Calu3 (cell line): ENCODE results near the gene COL4A5. TPM values are rescaled to one million over a fixed set of nuclear protein-coding genes. Genes with fewer than 3 reads are reported as not detected.

Experiments
- BruUV-seq: library from RNA; stranded (reverse); fragments of 400-500 nt; replicated peaks from 2 replicates; lab custom pipeline; 2021; lab: Mats Ljungman, UMichigan
- CTCF ChIA-PET: fragments of 300-600 bp; sonication (Branson Sonifier 250); formaldehyde crosslinking; loops from one replicate; lab custom pipeline; 2022; ENCODE audit warnings: antibody characterized with exemption; lab: Charles Lee
- DNase-seq: peaks from one replicate; pipeline ENCODE4 v3.0.0; 2022
- H3K27ac Mint-ChIP-seq: one replicate; pipeline ENCODE4 v1.8.0; 2022; ENCODE audit warnings: mixed read lengths; ENCODE audit not compliant: unreplicated experiment
- H3K27me3 Mint-ChIP-seq: one replicate; pipeline ENCODE4 v1.8.0; 2022; ENCODE audit warnings: mixed read lengths; ENCODE audit not compliant: unreplicated experiment
- H3K36me3 Mint-ChIP-seq: one replicate; pipeline ENCODE4 v1.8.0; 2022; ENCODE audit warnings: mild to moderate bottlenecking, moderate library complexity, mixed read lengths; ENCODE audit not compliant: insufficient read depth, unreplicated experiment
- H3K4me1 Mint-ChIP-seq: one replicate; pipeline ENCODE4 v1.8.0; 2022; ENCODE audit warnings: mild to moderate bottlenecking, low read depth, mixed read lengths; ENCODE audit not compliant: unreplicated experiment
- H3K4me3 Mint-ChIP-seq: one replicate; pipeline ENCODE4 v1.8.0; 2022; ENCODE audit warnings: mild to moderate bottlenecking, low read depth, moderate library complexity, mixed read lengths; ENCODE audit not compliant: unreplicated experiment
- H3K9me3 Mint-ChIP-seq: one replicate; pipeline ENCODE4 v1.8.0; 2022; ENCODE audit warnings: low read depth, mixed read lengths; ENCODE audit not compliant: unreplicated experiment
- CTCF ChIP-seq: fragments of 200-600 bp; IDR thresholded peaks from one replicate; pipeline ENCODE4 v1.8.0; 2022; ENCODE audit warnings: antibody characterized with exemption; ENCODE audit not compliant: unreplicated experiment
- intact Hi-C: fragments of 100-400 bp; cut with micrococcal nuclease; formaldehyde crosslinking; loops from one replicate; pipeline ENCODE4 v1.10.0; 2022; ENCODE audit not compliant: unreplicated experiment
- total RNA-seq: library from RNA; stranded (reverse); gene quantifications from 2 replicates; pipeline ENCODE4 v1.2.3, GENCODE V29; 2022

Gene COL4A5
- total RNA-seq, 1 experiment from 2014 or later: 19.8 TPM

DNA sequence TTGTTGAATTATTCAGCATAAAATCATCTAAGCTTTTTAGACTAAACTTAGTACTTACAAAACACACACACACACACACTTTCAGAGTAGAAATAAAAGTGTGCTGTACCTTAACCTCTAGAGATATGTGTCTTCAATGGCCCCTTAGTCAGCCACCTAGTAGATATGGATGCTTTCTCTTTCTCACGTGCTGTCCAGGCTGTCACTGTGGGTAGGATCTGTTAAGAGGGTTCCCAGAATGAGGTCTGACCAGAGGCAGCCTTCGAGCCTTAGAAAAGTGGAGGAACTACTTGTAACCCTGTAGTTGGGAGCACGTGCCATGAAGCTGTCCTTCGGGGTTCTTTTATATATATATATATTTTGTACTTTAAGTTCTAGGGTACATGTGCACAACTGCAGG is 117.9 kb downstream of the COL4A5 start:
- DNase-seq: no peak
- H3K36me3 Mint-ChIP-seq: no peaks in the 10 kb centered on the region
- H3K9me3 Mint-ChIP-seq: no peaks in the 10 kb centered on the region
- H3K27ac Mint-ChIP-seq: no peak overlapping the region
- no peaks in the 10 kb centered on the region for H3K4me1 Mint-ChIP-seq
- H3K4me3 Mint-ChIP-seq: no peak overlapping the region
- no TSS peak for BruUV-seq
- H3K27me3 Mint-ChIP-seq: no peaks in the 10 kb centered on the region
- CTCF ChIA-PET: no interaction called here
- intact Hi-C loops: no loop called here
- TF ChIP-seq CTCF: no peak

- TF ChIP-seq CTCF: no peak
- no TSS peak for BruUV-seq
- no peak overlapping the region for H3K4me3 Mint-ChIP-seq
- no peaks in the 10 kb centered on the region for H3K9me3 Mint-ChIP-seq
- H3K27ac Mint-ChIP-seq: no peak overlapping the region
- no peaks in the 10 kb centered on the region for H3K27me3 Mint-ChIP-seq
- H3K4me1 Mint-ChIP-seq: no peaks in the 10 kb centered on the region
- DNase-seq: no peak
- CTCF ChIA-PET: no interaction called here
- no peaks in the 10 kb centered on the region for H3K36me3 Mint-ChIP-seq
- intact Hi-C loops: no loop called here
Observed at GRCh38 chrX:108558217-108558616, 118.6 kb downstream of the COL4A5 start.

GRCh38 chrX:108573136-108573535 is 133.5 kb downstream of the COL4A5 start:
- H3K27me3 Mint-ChIP-seq: no peaks in the 10 kb centered on the region
- H3K27ac Mint-ChIP-seq: peak overlapping the region; percentile 4
- H3K4me1 Mint-ChIP-seq: peaks cover 21% of the 10 kb centered on the region
- TF ChIP-seq CTCF: no peak
- DNase-seq: no peak
- intact Hi-C loops: no loop called here
- no peaks in the 10 kb centered on the region for H3K9me3 Mint-ChIP-seq
- CTCF ChIA-PET: no interaction called here
- no peak overlapping the region for H3K4me3 Mint-ChIP-seq
- H3K36me3 Mint-ChIP-seq: no peaks in the 10 kb centered on the region
- no TSS peak for BruUV-seq

DNA sequence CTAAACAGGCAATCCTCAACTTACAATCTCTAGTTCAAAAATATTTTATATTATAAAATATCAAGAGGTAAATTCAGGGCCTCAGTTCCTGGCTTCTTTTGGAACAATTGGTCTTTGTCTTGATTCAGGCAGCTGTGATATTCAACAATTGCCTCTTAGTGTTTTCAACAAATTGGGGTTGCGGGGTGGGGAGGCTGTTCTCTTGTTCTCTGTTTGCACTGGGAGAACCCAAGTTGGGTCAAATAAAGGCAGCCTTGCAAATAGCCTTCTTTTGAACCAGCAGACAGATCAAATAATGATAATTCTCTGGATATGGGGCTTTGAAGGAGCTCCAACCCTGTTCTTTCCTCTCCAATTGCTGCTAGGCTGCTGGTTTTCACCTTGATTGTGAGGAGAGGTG is 142.5 kb downstream of the COL4A5 start:
- Mint-ChIP-seq H3K9me3 (no peaks in the 10 kb centered on the region), H3K36me3 (no peaks in the 10 kb centered on the region), H3K4me3 (no peak overlapping the region), H3K27ac (no peak overlapping the region), H3K4me1 (no peaks in the 10 kb centered on the region), H3K27me3 (no peaks in the 10 kb centered on the region)
- BruUV-seq: no TSS peak
- DNase-seq: no peak
- TF ChIP-seq CTCF: no peak
- CTCF ChIA-PET: no interaction called here
- intact Hi-C loops: loop anchor here (5.0 to 10.0 kb wide), 2 partner anchors 803 to 895 kb away; no protein-coding TSS in a partner anchor
